Caki2 (cell line): ENCODE measurements around the gene GLYATL3. TPM values are rescaled to one million over a fixed set of nuclear protein-coding genes. Genes with fewer than 3 reads are reported as not detected.

ENCODE experiments used
- DNase-seq: peaks from one replicate; pipeline ENCODE4 v3.0.0-alpha.2; 2015; ENCODE audit warnings: low read depth
- in situ Hi-C: cut with HindIII; loops from 2 replicates; pipeline ENCODE4 v1.10.0; 2016; ENCODE audit warnings: low sequenced_read_pairs, low pct_unique_long_range_greater_than_20kb, mixed read lengths
- total RNA-seq: library from RNA; depleted of rRNA; stranded (reverse); fragments of >200 nt; shearing (Covaris generic); gene quantifications from 2 replicates; pipeline ENCODE4 v1.2.3, GENCODE V29; 2014; ENCODE audit warnings: low replicate concordance; rRNA removed

GLYATL3 gene
- total RNA-seq, 1 experiment from 2014 or later: not detected

DNA sequence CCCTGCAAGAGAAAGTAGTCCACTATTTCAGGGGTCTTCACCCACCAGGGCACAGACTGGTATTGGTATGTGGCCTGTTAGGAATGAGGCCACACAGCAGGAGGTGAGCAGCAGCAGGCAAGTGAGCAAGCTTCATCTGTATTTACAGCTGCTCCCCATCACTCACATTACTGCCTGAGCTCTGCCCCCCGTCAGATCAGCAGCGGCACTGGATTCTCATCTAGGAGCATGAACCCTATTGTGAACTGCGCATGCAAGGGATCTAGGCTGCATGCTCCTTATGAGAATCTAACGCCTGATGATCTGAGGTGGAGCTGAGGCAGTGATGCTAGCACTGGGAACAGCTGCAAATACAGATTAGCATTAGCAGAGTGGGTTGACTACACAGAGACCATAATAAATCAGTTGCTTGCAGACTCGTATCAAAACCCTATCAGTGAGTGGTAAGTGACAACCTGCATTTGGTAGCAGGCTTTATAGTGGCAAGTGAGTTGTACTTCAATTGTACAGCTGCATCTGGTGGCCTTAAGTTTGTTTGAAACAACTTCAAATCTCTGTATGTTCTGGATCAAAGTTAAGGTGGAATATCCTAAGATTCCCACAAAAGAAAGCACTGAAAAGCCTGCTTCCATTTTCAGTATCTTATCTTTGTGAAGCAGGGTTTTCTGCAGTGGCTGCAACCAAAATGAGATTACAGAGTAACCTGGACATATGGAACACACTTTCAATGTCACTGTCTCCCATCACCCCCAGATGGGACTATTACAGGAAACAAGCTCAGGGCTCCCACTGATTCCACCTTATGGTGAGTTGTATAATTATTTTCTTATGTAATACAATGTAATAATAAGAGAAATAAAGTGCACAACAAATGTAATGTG is 63.5 kb downstream of the GLYATL3 start:
- in situ Hi-C loops: no loop called here
- DNase-seq: no peak

- in situ Hi-C loops: no loop called here
- DNase-seq: no peak
Observed at GRCh38 chr6:49564552-49564951, 64.8 kb downstream of the GLYATL3 start.

- DNase-seq: no peak
- in situ Hi-C loops: no loop called here
Observed at GRCh38 chr6:49565261-49565660, 65.5 kb downstream of the GLYATL3 start.

GRCh38 chr6:49565855-49566254 is 66.1 kb downstream of the GLYATL3 start:
- no peak for DNase-seq
- in situ Hi-C loops: no loop called here

DNA sequence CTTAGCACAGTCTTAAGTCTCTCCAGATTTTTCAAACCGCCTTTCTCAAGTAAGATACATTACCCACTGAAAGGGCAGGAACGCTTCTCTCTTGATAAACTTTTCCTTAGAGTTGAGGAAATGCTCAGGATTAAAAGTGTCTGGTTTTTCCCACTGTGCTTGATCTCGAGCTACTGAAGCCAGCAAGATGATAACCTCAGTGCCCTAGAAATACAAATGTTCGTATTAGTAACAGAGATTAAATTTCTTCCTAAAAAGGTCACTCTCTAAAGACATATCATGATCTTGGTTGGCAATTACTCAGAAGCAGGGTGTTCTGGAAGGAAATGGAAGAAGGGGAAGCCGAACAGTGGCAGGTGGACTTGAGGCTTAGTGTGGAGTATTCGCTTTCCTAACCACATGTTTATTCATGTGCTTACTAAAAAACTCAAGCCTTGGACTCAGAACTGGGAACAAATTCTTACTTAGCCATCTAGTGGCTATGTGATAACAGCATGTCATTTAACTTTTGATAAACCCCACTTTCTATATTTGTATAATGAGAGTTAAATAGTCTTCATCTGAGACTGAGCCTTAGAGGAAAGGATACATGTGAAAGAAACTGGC is 70.9 kb downstream of the GLYATL3 start:
- no peak for DNase-seq
- in situ Hi-C loops: no loop called here

DNA sequence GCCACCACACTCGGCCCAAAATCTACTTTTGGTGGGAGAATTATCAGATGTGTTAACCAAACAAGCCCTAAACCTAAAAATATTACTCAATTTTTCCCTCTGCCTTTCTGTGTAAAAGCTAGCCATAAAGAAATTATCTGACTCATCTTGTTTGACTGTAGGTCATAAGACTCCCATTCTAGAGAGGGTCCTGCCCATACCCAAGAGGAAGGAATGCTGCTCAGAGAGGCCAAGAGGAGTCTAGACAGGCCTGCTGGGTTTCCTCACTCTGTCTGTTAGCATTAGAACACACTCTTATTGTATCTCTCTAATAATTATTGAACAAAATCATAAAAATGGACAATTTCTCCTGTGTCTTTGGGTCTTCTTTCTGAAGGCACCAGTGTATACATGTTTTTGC is 76.9 kb downstream of the GLYATL3 start:
- in situ Hi-C loops: no loop called here
- no peak for DNase-seq

Other genes with a start within 250 kb of the GLYATL3 start
- gene MMUT, start 36.7 kb upstream of the GLYATL3 start, total RNA-seq: 10.4 and 18.8 TPM in 2 replicates
- 9.8 and 14.4 TPM in 2 replicates for gene CENPQ, start 36.6 kb upstream of the GLYATL3 start, total RNA-seq
- not detected in 2 replicates for gene C6orf141, start 50.7 kb downstream of the GLYATL3 start, total RNA-seq
- gene RHAG, start 136.9 kb downstream of the GLYATL3 start, total RNA-seq: not detected in 2 replicates
- not detected in 2 replicates for gene CRISP2, start 213.6 kb downstream of the GLYATL3 start, total RNA-seq
- not detected in 2 replicates for gene CRISP3, start 244.5 kb downstream of the GLYATL3 start, total RNA-seq